ENCODE measurements around the gene FAM114A1.
"Not testable (repeated sequence)": the region's sequence is repeated elsewhere in the genome, so short reads cannot be mapped to it uniquely, and the experiment has no call there.

FAM114A1 gene

DNA sequence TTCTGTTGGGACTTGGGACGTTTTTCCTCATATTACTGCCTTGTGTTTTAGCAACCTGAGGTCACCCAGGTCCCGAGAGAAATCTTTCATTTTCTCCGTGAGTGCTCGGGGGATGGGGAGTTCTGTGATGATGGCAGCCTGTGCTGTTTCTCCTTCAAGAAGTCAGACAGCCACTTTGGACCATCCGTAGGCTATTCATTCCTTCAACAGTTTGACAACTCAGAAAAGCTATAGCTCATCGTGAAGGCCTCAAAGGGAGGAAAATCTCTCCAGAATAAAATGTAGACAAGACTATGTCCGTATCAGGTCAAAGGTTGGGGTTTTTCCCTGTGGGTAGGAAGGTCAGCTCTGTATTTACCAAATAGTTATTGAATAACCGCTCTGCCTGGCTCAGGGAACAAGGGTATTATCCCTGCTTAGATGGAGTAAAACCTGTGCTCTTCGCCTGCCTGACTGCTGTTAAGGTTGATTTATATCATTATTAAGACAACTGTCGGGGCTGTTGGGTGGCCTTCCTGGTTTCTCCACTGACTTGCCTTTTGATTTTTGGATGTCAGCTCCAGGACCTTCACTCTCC, 36.6 kb downstream of the FAM114A1 start:
- DNase-seq (ENCODE audit: low read depth in 2 of 2): no peak

DNA sequence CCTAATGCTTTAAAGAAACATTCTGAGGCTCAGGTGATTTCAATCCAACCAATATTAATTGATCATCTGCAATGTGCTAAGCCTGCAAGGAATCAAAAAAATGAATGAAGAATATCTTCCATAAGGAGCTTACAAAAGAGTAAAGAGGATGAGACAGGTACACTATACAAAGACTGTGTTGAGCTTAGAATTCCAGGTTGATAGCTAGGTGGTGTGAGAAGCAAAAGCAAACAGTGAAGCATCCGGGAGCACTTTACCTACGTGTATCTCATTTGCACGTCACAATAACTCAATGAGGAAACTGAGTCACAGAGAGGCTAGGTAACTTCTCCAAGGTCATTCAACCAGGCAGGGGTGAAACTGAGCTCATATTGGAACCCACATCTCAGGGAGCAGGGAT, 37.1 kb downstream of the FAM114A1 start:
- no peak for DNase-seq (ENCODE audit: low read depth in 2 of 2)

DNA sequence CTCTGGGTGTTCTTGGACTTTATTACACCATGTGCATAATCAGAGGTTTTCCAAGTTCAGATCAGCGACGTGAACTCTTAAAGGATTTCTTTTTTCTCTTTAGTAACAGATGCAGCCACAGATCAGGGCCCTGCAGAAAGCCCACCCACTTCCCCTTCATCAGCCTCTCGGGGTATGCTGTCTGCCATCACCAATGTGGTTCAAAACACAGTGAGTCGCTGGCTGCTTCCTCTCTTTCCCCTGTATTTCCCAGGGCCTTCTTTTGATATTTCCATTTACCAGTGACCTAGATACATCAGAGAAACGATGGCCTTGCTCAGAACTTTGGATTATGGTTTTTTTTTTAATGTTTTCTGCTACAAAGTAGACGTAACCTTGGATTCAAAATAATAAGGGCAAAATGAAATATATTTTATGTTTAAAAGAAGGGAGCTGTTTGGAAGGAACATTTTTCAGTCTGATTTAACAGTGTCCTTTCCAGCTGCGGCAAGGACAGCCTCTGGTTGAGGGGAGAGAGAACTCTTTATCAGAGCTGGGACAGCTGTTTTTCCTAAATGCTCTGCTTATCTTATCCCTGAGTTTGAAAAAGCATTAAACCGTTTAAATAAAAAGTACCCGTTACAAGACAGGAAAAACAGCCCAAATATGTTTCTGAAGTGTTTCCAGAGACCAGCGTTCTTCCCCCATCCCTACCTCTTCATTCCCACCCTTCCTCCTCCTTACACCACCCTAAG, 38.2 kb downstream of the FAM114A1 start:
- DNase-seq (ENCODE audit: low read depth in 2 of 2): no peak

DNA sequence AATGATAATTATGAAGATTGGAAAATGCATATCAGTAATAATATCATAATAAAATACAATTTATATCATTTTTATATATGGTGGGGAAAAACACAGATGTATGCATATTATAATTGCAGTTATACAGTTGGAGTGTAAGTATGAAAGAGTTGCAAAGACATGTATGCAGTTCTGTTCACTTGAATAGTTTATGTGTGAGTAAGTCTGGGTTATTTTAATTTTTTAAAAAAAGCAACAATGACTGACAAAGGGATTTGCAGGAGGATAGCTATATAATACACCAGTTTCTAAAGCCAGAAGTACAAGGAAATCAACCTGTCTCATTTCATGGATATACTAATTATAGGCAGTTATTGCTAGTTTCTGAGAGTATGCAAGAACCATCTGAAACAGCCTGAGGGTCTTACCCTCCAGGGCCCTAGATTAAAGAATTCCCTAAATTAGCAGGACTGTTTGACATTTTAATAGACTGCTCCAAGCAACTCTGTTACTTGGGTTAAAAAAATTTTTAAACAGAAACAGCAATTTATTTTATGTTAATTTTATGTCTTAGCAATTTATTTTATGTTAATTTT, 40.2 kb downstream of the FAM114A1 start:
- DNase-seq (ENCODE audit: low read depth in 2 of 2): no peak

DNA sequence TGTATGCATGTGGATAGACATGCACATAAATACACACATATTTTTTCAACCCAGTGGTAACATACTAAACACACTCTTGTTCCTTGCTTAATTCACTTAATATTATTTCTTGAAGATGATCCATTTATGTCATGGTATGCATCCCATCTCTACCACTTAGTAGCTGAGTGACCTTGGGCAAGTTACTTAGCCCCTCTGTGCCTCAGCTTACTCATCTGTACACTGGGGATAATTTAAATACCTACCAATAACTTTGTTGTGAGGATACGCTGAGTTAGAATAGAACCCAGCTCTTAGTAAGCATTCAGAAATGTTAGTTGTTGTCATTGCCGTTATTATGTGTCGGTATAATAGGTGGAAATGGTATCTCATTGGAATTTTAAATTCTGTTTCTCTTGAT, 41.4 kb downstream of the FAM114A1 start:
- DNase-seq (ENCODE audit: low read depth in 2 of 2): no peak

DNA sequence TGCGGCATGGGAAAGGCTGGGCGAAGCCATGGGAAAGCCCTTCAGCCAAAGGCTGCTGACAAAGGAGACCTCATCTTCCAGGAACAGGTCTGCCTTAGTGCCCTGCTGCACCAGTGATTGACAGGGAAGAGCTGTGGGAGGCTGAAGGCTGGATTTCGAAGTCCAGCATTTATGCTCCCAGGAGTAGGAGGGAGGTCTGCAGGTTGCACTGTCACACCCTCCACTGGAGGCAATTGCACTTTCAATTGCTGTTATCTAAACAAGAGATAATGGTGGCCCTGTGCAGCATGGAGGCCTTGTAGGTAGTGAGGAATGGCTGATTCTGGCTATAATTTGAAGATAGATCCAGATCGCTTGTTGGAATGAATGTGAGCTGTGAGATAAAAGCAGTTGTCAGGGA, 43.7 kb downstream of the FAM114A1 start:
- DNase-seq (ENCODE audit: low read depth in 2 of 2): no peak

DNA sequence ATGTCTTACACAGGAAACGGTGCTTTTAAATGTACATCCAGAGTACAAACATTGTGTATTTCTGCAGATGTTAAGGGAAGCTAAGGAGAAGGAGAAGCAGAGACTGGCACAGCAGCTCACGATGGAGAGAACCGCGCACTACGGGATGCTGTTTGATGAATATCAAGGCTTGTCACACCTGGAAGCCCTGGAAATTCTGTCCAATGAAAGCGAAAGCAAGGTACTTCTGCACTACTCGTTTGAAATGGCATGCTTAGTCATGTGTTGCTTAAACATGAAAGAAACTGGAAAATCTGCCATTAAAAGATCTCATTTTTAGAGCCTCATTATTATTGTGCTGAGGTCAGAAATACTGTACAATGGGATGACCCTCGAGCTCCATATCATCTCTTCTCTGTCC, 47.2 kb downstream of the FAM114A1 start:
- no peak for DNase-seq (ENCODE audit: low read depth in 2 of 2)

DNA sequence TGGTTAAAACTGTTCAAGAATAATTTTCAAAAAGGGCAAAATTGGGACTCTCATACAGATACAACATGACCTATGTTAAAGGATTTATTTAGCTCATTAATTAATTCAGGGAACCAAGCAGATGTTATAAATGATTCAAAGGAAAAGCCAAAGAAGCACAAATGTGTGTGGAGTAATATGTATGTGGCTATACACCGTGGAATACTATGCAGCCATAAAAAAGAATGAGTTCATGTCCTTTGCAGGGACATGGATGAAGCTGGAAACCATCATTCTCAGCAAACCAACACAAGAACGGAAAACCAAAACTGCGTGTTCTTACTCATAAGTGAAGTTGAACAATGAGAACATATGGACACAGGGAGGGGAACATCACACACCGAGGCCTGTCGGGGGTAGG, 48.7 kb downstream of the FAM114A1 start:
- DNase-seq (ENCODE audit: low read depth in 2 of 2): not testable (repeated sequence)

DNA sequence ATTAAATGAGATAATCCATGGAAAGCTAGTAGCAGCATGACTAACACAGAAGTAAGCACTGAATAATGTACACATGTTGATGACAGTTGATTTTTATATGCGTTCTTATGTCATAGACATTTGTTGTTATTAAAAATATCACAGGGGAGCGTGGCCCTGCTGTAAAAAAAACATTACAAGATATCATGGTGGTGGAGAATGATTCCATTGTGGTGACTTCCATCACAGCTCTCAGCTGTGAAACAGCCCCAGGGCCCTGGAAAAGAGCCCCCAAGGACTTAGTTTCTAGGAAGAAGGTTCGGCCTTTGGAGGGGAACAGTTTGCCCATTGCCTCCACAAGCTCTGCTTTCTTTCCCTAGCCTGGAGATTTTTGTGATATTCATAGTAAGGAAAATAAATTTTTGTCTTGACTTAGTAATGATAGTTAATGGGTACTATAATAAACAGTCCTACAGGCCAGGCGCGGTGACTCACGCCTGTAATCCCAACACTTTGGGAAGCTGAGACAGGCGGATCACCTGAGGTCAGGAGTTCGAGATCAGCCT, 49.9 kb downstream of the FAM114A1 start:
- DNase-seq (ENCODE audit: low read depth in 2 of 2): no peak

DNA sequence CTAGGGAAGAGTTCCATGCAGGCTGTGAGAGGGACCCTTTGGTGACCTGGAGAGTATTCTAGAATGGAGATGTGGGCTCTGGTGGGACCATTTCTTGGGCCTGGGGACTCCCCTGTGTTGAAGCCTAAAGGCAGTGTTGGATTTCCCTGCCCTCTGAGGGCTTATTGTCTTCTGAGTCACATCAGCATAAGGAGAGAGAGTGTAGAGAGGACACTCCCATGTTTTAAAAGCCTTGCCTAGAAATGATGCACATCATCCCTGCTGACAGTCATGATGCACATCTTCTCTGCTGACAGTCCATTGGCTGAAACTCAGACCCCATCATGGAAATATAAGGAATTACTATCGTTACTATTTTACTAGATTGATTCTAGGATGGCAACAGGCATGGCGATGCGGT, 51.9 kb downstream of the FAM114A1 start:
- no peak for DNase-seq (ENCODE audit: low read depth in 2 of 2)

DNA sequence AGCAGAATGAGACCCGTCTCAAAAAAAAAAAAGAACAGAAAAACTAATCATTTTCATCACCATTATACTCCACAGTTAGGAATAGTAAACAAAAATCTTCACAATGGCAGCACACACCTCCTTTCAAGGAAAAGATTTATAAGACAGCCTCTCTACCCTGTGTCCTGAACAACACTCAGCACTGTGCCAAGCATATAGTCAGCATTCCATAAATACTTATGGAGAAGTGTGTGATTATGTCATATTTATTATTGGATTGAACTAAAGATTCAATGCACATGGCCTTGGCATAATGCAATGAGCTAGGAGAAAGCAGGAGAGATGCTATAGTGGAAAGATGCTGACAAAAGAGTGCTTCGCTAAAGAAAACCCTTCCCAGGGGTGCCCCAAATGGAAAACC, 52.6 kb downstream of the FAM114A1 start:
- DNase-seq (ENCODE audit: low read depth in 2 of 2): no peak

DNA sequence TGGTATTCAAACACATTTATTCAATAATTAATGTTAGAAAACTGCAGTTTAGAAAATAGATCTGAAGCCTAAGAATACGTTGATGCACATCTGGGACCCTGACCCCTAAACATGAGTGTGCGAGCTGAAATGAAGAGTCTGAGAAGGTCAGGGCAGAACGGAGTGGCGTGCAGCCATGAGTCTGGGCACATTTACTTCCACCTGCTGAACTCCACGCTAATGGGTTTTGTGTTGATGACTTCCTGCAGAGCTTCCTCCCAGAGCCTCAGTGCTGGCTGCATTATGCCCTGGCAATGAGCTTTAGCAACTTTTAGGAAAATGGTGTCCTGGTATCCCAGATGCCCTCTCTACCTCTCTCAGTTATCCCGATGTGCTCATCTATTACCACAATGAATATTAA, 53.1 kb downstream of the FAM114A1 start:
- DNase-seq (ENCODE audit: low read depth in 2 of 2): no peak

DNA sequence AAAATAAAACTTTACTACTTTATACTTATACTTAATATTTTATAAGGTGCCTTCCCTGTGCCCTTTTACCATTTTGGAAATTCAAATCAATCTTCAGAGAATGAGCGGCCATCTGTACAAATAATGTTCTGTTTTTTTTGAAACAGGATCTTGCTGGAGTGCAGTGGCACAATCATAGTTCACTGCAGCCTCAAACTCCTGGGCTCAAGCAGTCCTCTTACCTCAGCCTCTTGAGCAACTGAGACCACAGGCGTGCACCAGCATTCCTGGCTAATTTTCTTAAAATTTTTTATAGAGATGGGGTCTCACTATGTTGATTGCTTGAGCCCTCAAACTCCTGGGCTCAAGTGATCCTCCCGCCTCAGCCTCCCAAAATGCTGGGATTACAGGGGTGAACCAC, 53.5 kb downstream of the FAM114A1 start:
- DNase-seq (ENCODE audit: low read depth in 2 of 2): no peak

DNA sequence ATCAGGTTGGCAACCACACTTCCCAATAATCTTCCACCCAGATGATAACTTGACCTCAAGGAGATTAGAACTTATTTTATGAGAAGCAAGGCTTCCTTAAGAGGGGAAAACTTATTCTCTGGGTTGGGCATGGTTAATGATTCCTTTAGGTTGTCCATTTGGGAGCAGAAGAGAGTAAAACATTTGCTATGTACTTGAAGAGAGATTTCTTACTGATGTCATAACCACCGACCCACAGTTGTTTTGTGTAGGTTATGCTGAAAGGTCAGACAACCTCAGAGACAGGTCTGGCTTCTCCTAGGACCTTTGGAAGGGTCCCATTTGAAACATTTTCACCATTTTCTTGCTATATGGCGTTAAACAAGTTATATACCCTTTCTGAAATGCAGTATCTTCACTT, 56.1 kb downstream of the FAM114A1 start:
- DNase-seq (ENCODE audit: low read depth in 2 of 2): no peak

DNA sequence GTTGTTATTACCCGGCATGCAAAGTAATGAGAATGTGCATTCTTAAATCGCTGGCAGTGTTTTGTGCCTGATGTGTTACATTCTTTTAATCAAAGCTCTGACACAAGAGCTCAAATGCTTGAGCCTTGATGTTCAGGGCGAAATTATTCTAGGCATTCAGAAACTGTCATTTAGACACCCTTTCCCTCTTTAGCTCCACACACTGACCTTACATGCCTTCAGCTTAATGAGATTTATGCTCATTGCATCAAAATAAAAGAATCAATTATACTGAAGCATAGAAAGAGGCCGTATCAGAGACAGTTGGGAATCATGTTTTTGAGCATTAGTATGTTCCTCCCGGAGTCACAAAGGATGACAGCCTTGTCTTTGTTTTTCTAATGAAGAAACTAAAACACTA, 56.7 kb downstream of the FAM114A1 start:
- DNase-seq (ENCODE audit: low read depth in 2 of 2): no peak

DNA sequence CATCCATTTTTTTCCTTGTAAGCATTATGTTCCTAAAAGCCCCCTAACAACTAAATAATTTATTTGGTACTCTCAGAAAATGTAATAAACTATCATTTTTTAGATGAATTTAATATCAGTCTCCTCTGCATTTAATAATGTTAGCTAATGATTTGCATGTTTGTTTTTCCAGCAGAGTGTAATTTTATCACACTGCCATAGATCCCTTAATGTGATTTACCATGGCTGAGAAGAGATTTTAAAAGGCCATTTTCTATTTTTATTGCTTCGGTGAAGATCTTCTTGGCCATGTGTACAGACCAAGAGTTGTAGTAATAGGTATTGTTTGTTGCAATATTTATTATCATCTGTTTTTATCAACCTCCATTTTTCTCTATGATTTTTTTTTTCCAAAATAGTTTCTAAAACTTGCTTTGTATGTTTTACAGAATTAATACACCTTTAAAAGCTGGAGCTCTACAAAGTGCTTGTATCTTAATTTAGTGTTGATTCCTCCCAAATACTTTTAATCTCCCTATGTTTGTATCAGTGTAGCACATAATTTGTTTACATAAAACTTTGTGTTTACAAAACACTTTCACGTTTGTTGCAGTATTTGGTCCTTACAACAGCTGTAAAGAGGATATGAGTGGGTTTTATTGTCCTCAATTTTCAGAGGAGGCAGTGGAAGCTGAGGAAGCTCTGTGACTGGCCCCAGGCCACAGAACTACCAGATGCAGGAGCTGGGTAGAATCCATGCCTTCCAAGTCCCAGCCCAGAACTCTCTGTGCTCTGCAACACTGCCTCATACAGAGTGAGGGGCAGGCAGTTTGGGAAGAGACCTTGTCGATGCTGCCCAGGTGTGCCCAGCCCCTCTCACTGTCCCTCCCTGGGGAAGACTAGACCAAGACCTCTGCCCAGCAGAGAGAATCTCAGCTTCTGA, 58.1 kb downstream of the FAM114A1 start:
- no peak for DNase-seq (ENCODE audit: low read depth in 2 of 2)

DNA sequence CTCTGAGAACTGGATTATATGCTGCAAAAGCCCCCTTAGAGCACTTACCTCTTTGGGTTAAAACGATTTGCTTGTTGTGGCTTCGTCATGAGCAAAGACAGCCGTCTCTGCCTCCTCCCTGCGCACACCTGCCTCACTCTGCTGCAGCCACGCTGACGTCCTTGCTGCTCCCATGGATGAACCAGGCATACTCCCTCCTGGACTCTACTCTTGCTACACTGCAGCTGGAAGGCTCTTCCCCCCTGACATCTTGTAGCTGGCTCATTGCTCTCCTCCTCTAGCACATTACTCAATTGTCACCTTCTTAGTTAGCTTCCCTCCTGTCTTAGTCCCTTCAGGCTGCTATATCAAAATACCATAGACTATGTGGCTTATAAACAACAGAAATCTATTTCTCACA, 59.3 kb downstream of the FAM114A1 start:
- DNase-seq (ENCODE audit: low read depth in 2 of 2): no peak

DNA sequence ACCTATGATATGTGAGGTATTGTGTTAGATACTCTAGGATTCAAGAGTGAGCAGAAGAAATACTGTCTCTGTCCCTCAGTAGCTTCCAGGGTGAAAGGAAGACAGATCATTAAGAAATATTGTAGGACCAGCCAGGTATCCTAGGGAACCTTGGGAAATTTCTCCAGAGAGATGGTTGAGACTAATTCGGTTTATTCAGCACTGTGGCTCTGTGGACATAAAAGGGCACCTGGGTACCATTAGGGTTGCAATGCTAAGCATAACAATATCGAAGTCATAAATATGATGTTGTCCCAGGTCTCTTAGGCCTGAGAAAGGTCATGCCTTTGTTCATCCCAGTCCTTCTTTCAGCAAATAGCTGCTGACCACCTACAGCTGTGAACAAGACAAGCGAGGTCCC, 61.0 kb downstream of the FAM114A1 start:
- DNase-seq (ENCODE audit: low read depth in 2 of 2): no peak

DNA sequence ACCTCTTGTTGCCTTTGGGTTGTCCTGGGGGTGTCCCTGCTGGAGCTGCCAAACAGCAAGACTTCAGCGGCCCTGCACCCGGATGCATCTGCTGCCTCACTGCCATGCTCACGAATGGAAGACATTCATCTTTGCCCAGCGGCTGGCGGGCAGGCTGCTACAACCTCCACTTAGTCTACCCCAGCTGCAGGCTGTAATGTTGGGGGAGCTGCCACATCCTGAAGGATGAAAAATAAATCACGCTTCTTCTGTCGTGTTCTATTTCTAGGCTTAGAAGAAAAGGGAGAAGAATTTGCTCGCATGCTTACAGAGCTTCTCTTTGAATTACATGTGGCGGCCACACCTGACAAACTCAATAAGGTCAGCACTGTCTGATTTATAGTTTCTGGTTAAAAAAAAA, 61.4 kb downstream of the FAM114A1 start:
- no peak for DNase-seq (ENCODE audit: low read depth in 2 of 2)

DNA sequence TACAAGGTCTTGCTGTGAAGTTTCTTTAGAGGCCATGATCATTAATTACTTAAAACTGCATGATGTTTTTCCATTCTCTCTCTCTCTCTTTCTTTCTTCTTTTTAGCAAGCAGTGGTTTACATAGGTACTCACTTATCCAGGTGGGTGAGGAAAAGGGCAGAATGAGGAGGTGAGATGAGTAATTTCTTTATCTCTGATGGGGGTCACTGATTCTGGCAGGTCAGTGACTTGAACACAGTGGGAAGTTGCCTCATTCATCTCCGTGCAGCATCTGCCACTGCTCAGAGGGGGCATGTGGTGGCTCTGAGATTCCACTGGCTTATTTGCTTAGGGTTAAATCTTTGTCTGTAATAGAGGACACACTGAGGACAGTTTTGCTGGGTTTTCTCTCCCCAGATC, 62.6 kb downstream of the FAM114A1 start:
- no peak for DNase-seq (ENCODE audit: low read depth in 2 of 2)

DNA sequence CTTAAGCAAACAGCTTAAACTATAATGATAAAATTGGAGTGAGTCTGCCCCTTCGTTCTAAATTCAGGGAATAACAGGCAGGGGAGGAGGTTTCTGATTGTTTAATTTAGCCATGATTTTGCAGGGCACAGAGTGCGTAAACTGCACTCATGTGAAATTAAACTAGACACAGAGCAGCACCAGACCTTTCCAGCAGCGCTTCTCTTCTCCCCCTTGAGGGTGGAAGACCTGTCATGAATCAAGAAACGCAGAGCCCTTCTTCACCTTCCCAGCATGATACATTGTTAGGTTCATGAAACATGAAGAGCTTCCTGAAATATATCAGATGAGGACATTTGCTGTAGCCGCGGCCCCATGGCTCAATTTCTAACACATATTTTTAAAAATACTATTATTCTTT, 63.1 kb downstream of the FAM114A1 start:
- DNase-seq (ENCODE audit: low read depth in 2 of 2): no peak

DNA sequence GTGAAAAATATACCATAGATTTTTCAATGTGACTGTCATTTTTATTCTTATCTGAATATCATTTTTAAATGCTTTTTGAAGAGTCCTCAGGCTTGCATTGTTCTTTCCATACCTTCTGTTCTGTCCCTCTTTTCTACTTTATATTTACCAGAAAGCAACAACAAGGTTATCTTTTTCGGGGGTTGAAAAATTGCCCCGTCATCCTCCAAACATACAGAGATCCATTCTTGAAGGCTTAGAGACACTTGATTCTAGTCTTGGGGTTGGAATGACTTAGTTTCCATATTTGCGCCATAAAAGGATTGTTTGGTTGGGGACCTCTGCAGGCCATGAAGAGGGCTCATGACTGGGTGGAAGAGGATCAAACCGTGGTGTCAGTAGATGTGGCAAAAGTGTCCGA, 63.5 kb downstream of the FAM114A1 start:
- DNase-seq (ENCODE audit: low read depth in 2 of 2): no peak

All from fibroblast of skin of left quadriceps (primary cell).